Urothelium cell line (cell line): Measurements from ENCODE around the gene TMEM19.

Experiments used
- DNase-seq: peaks from one replicate; pipeline ENCODE4 v3.0.0; 2011; ENCODE audit warnings: low spot score, mixed read lengths
- FAIRE-seq: peaks from 2 replicates; lab custom pipeline; 2011; peaks lifted over from hg19 to GRCh38; lab: Jason Lieb, UNC

TMEM19 gene

DNA sequence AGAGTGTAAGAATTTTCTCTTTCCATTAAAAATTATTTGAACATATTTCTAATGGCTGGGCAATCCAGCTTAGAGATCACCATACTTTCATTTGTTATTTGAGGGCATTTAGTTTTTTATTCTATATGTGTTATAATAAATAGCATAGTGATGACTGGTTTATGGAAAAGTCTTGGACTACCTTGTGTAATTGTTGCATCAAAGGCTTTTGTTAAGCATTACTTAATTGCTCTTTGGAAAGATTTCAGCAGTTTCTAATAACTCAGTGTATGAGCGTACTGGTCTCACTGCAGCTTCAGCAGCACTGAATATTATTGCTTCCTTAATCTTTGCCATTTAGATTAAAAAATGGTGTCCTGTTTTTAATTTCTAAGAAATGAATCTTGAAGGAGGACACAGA, 22.8 kb downstream of the TMEM19 start:
- FAIRE-seq, result no peak
- no peak for DNase-seq

DNA sequence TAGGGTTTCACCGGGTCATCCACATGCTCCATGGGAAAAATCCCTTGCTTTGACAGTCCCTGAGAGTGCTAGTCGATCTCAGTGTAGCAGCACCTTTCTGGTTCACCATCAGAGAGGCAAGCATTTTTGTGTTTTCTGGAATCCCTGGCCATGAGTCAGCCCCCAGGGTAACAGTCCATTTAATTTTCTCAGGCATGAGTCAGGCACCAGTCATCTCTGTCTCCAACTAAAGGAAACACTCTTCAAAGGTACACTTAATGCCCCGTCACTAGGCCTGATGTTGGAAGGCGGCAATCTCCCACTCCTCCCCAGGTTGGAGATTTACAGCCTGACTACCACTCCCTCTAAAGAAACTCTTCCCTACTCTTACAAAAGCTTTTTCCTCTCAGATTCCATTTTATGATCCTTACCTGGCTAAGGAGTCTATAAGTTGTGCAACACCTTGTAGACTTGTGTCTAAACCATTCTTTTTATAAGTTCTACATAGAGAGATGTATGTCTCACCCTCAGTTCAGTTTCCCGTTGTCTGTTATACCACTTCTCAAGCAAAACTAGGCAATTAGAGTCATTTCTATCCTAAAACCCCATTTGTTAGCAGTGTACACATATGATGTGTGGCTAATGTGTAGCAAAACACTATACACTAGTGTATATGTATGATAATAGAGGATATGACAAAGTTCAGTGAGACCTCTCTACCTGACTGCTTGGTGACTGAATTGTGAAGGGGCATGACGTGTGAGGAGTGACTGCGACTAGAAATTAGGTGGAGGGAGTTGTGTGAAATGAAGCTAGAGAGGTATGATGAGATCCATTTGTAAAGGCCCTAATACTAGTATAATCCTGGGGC, 24.6 kb downstream of the TMEM19 start:
- DNase-seq (peak; percentile 73), FAIRE-seq (no peak)

- DNase-seq (no peak), FAIRE-seq (no peak)
These were observed 32.7 kb downstream of the TMEM19 start for GRCh38 chr12:71718611-71719010.

DNA sequence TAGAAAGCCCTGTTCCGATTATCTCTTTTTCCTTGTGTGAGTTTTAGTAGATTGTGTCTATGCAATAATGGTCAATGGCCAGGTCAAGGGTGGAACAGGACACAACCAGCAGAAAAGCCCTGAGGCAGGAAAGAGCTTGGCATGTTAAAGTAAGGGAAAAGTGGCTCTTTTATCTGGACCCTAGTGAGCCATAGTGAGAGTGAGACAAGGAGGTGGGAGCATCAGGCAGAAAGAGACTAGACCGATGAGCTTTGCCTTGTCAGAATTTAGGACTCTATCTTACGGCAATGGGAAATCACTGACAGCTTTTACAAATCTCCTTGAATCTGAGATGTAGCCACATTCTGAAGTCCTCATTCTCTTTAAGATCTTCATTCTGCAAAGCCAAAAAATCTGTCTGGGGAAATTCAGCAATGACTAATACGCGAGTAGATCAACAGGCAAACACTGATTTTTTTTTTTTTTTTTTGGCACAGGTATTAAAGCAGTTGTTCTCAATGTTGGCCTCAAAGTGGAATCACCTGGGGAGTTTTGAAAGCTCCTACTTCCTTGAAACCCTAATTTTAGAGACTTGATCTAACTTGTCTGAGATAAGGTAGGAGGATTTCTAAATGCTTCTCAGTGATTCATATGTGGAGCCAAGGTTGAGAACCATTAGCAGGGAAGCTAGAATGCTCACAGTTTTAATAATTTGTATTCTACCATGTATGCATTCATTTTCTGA, 33.9 kb downstream of the TMEM19 start:
- no peak for DNase-seq
- FAIRE-seq, result no peak

- DNase-seq (no peak), FAIRE-seq (no peak)
These were observed 36.1 kb downstream of the TMEM19 start for GRCh38 chr12:71721783-71722505.

- FAIRE-seq, result no peak
- DNase-seq, result no peak
These were observed 39.1 kb downstream of the TMEM19 start for GRCh38 chr12:71725011-71725410.

DNA sequence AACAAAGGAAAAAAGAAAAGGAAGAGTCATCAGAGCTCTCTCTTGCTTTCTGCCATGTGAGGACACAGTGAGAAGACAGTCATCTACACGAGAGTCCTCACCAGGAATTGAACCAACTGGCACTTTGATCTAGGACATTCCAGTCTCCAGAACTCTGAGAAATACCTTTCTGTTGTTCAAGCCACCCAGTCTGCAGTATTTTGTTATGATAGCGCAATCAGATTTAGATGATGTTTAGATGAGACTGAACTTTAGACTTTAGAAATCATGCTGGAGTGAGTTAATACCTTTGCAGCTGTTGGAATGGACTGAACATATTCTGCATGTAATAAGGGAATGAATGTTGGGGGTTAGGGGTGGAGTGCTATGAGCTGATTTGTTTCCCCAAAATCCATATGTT, 40.7 kb downstream of the TMEM19 start:
- FAIRE-seq, result no peak

GRCh38 chr12:71727958-71728357, 42.1 kb downstream of the TMEM19 start:
- DNase-seq, result no peak

More for the DNA sequence above, 40.7 kb downstream of the TMEM19 start:
- DNase-seq, result no peak

GRCh38 chr12:71730936-71731335, 45.1 kb downstream of the TMEM19 start:
- FAIRE-seq (no peak), DNase-seq (no peak)

More at GRCh38 chr12:71727958-71728357, 42.1 kb downstream of the TMEM19 start:
- no peak for FAIRE-seq

DNA sequence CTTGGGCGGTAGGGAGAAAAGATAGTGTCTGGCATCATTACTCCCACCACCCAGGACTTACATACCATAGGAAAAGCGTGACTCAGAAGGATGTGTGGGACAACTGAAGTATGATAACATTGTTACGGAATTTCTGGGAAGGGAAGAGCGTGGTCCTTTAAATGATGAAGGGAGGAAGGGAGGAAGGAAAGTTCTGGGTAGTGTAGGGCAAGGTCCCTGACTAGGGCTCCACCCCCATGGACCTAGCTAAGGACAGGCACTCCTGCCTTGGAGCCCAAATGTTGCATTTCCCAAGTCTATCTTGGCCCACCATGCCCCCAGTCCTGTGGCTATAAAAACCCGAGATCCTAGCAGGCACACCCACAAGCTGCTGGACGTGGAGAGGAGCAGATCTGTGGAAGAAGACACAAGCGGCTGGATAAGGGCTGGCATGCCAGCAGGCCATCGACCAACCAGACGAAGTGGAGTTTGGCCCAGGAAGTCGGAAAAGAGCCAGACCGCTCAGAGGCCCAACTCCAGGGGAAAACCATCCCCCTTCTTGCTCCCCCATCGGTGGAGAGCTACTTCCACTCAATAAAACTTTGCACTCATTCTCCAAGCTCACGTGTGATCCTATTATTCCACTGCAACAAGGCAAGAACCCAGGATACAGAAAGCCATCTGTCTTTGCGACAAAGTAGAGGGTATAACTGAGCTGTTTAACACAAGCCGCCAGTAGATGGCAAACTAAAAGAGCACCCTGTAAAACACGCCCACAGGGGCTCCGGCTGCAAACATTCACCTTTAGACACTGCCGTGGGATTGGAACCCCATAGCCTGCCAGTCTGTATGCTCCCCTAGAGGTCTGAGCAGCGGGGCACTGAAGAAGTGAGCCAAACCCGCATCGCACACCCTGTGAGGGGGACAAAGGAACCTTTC, 45.8 kb downstream of the TMEM19 start:
- FAIRE-seq (no peak), DNase-seq (peak; percentile 26)

DNA sequence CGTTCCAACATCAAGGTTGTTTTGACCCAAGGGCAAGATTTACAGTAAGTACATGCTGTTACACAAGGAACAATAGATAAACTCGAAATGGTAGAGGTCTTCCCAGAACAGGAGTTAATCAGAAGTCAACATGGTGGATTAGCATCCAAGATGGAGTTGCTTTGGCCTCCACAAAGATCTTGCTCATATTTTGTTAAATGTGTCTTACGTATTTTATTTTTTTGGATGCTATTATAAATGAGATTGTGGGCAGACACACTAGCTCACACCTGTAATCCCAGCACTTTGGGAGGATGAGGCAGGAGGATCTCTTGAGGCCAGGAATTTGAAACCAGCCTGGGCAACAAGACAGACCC, 46.5 kb downstream of the TMEM19 start:
- DNase-seq (no peak), FAIRE-seq (no peak)

- FAIRE-seq, result no peak
- DNase-seq, result no peak
These were observed 51.3 kb downstream of the TMEM19 start for GRCh38 chr12:71737197-71737596.

DNA sequence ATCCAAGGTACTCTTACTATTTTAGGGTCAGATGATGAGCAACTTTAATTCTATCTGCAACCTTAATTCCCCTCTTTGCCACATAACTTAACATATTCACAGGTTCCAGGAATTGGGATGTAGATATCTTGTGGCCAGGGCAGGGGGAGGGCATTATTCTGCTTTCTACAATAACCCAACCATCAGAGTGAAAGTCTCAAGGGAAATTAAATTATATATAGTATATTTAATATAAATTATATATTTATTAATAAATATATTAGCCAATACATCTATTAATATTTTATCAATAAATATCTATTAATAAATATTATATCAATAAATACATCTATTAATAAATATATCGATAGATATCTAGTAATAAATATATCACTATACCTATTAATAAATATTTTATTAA, 57.1 kb downstream of the TMEM19 start:
- FAIRE-seq (no peak), DNase-seq (no peak)

DNA sequence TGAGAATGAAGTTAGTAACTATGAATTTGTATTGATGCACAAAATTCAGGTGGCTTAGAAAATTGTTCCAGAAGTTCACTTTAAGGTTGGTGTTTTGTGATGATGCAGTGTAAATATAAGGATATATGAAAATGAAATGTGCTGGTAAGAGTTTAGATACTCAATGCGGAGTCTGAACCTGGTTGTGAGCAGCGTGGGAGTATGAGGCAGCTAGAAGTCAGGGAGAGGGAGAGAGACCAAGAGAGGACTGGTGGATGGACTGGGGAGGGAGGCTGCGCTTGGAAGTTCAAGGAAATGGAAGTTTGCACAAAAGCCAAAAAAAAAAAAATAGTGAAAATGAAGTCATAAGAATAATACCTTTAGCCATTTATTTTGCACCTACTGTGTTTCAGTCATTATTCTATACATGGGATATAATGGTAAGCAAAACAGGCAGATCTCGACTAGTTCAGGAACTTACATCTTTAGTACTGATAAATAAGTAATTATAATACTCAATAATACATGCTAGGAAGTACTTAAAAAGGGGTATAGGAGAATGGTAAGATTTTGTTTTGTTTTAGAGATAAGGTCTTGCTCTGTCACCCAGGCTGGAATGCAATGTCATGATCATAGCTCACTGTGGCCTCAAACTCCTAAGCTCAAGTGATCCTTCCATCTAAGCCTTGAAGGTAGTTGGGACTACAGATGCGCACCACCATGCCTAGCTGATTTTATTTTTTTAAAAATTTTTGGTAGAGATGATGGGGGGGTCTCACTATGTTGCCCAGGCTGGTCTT, 58.8 kb downstream of the TMEM19 start:
- FAIRE-seq (no peak), DNase-seq (no peak)

DNA sequence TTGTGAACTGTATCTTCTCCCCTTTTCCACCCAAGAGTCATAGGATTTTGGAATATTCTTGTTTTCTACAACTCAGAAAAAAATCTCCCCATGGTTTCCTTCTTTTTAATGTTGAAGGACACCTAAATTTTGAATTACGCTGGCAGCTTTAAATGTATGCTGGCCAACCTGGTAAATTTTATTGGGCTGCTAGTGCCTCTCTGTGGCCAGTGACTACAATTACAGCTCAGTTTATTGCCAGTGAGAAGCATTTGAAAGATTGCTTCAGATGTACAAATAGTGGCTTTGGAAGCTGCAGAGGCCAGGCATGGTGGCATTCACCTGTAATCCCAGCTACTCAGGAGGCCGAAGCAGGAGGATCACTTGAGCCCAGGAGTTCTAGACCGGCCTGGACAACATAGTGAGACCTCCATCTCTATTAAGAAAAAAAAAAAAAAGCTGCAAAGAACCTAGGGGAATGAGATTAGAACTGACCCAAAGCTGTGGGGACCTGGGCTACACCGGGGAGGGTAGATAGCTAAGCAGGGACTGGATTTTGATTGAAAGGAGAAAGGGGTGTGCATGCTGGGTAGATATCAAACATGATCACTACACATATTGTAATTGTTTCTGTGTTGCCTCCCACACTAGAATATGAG, 61.2 kb downstream of the TMEM19 start:
- FAIRE-seq (no peak), DNase-seq (peak; percentile 28)

- no peak for FAIRE-seq
- no peak for DNase-seq
These were observed 62.4 kb downstream of the TMEM19 start for GRCh38 chr12:71748081-71748850.

DNA sequence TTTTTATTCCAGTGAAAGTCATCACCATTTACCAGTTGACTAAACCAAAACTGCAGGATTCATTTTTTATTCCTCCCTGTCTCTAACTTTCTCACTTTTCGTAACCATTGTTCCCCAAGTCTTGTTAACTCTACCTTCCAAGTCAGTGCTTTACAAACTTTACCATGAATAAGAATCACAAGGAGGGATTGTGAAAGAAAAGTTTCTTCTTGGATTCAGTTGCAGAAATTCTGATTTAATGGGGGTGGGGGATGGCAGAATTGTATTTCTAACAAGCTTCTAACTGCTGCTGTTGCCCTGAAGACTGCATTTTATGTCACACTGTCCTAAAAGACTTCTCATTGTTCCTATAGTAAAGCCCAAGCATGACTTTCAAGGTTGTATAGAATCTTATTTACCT, 63.8 kb downstream of the TMEM19 start:
- no peak for FAIRE-seq

GRCh38 chr12:71752891-71753290, 67.0 kb downstream of the TMEM19 start:
- FAIRE-seq (no peak), DNase-seq (no peak)

More for the DNA sequence above, 63.8 kb downstream of the TMEM19 start:
- DNase-seq, result no peak
